ENCODE results near the gene ZNF235.

DNA sequence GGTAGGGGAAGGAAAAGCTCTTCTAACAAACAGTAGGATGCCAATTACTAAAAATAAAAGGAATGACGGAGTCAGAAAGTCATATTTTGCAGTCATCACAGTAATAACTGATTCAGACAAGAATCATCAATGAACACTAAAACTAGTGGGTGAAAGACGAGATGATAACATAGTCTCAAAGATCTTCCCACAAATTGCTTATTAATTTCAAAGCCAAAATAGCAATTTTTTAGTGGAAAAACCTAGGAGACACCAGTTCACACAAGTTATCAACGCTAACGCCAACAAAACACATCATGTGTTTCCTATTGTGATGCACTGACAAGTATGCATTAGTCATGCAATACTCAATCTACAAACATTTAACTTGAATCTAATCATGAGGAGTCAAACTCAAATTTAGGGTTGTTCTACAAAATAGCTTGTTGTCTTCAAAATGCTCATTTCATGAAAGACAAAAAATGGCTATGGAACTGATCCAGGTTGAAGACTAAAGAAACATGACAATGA, 26.6 kb downstream of the ZNF235 start:
- TF ChIP-seq, protein P1, sequence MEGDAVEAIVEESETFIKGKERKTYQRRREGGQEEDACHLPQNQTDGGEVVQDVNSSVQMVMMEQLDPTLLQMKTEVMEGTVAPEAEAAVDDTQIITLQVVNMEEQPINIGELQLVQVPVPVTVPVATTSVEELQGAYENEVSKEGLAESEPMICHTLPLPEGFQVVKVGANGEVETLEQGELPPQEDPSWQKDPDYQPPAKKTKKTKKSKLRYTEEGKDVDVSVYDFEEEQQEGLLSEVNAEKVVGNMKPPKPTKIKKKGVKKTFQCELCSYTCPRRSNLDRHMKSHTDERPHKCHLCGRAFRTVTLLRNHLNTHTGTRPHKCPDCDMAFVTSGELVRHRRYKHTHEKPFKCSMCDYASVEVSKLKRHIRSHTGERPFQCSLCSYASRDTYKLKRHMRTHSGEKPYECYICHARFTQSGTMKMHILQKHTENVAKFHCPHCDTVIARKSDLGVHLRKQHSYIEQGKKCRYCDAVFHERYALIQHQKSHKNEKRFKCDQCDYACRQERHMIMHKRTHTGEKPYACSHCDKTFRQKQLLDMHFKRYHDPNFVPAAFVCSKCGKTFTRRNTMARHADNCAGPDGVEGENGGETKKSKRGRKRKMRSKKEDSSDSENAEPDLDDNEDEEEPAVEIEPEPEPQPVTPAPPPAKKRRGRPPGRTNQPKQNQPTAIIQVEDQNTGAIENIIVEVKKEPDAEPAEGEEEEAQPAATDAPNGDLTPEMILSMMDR (IDR thresholded peaks at IDR 0.05; ENCODE audit: low read depth, low read length) = no peak
- TF ChIP-seq EZH2phosphoT487 (IDR thresholded peaks at IDR 0.05; ENCODE audit: low read depth) = no peak

Data from OCI-LY3 (cell line).